Adipose tissue (tissue), 3 donors: ENCODE measurements around the gene MLC1. TPM values are rescaled to one million over a fixed set of nuclear protein-coding genes. Genes with fewer than 3 reads are reported as not detected.

Experiments used
- H3K27ac ChIP-seq: one replicate; pipeline ENCODE4 v1.5.1; 2013; ENCODE audit warnings: low read depth, low read length
- WGBS, 3 donors: extraction: QIAGEN DNeasy Blood & Tissue Kit; methylation state at CpG; one replicate each; pipeline ENCODE4 v1.1.7; 2013; 5-methylcytosine and 5-hydroxymethylcytosine counted together
- polyA plus RNA-seq, 3 donors: library from polyadenylated mRNA; stranded (reverse); fragments of 200-250 nt; gene quantifications; one replicate each; pipeline ENCODE4 v1.2.3, GENCODE V29; 2013
- donor health status: healthy with polysubstance abuse.
- donor health status: Bipolar disorder and iron deficiency.
- donor health status: healthy.

The MLC1 gene
- under 1 TPM in 2 of 3 donors, not detected in 1; 0.08 to 0.16 TPM for polyA plus RNA-seq

DNA sequence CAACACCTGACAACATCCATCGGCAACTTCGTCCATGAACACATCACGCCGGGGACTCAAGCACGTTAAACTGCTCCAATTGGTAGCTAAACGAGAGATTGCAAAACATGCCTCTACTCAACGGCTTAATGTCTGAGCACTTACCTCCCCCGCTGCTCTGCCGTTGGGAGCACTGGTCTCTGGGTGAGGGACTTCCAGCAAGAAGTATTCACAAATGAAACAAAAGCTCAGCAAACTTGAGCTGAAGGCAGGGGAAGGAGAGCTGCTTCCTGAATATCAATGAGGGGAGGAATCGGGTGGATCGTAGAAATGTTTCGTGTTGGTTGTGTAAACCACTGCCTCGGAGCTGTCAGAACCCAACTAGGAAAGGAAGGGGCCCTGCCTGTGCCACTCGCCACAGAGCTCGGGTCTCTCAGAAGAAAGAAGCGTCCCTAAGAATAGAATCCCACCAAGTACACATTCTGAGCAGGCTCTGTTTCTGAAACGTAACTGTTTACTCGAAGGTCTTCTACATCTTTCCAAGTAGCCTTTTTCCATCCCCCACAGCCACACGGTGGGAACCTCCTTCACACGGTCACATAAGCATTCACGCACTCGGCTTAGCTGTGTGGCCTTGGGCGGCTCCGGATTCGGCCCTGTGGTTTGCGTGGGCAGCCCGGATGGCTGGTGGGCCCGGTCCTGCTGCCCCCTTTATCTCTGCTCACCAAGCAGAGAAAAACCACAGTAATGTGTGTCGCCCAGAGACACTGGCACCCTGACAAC is at the start of gene MLC1:
Gene MLC1, minus strand, starts transcription at position 216 of the 762 bp plus-strand sequence. CDS start 524 bp downstream, outside the sequence.
- 23 to 44% (median 35%) methylated on average over 29 of the region's 29 CpGs for WGBS, 3 donors
- no peak within 1 kb of the TSS for H3K27ac ChIP-seq

DNA sequence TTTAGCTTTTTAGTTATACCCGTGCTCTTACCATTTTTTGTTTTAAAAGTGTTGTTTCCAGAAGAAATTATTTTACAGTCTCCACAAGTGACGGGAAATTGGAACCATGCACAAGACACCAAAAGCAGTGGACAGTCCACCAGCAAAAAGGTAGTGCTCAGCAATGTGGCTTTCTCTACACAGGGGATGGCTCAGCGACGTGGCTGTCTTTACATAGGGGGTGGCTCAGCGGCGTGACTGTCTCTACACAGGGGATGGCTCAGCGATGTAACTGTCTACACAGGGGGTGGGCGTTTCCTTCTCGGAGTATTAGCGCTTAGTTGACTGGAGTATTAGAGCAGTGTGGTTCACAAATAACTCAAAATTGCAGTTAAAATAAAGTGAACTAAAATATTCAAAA is 49.3 kb upstream of the MLC1 start:
- 73 to 86% (median 82%) methylated on average over 10 of the region's 10 CpGs for WGBS, 3 donors
- H3K27ac ChIP-seq: no peak overlapping the region

- no peak overlapping the region for H3K27ac ChIP-seq
- 77 to 92% (median 86%) methylated on average over 4 of the region's 4 CpGs for WGBS, 3 donors
Measured at GRCh38 chr22:50131894-50132293, 46.7 kb upstream of the MLC1 start.

DNA sequence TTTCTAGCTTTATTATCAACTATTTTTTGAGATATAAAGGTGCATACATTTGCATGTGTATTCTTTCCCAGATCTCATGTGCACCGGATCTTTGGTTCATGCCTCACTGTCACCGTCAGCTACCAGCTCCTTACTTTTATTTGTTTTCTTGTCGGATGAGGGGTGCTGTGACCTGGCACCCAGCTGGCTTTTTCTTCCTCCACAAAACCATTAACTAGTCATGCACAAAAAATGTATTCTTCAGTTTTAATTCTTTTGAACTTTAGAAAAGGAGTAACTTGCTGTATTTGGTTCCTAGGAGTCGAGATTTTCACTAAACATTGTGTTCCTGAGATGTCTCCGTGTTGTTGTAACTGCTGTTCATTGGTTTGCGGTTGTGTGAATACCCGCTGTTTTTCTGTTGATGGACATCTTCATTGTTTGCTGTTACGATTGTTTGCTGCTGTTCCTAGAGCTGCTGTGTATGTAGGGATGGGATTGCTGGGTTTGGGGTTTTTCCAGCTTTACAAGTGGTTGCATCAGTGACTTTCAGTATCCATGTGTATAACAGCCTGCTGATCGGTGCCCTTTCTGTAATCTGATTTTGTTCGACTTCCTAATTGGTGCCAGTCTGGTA is 44.0 kb upstream of the MLC1 start:
- no peak overlapping the region for H3K27ac ChIP-seq
- WGBS, 3 donors: 75 to 92% (median 82%) methylated on average over 10 of the region's 10 CpGs

DNA sequence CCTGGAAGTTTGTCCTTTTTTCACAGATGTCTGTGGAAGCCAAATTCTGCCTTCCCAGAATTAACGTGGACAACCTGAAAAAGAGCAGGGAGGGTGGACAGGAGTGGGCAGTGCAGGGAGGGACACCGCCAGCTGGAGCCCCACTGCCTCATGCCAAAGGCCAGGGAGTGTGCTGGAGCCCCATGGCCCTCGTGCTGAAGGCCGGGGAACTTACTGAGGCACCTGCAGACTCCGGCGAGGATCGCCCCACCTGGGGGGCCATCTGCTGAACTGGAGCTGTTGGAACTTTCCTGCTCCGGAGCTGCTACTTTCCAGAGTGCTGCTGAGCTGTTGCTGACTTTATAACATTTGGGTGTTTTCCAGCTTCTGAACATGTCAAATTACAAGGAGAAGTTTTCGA is 39.8 kb upstream of the MLC1 start:
- WGBS, 3 donors: 74 to 85% (median 84%) methylated on average over 9 of the region's 9 CpGs
- H3K27ac ChIP-seq: no peak overlapping the region

DNA sequence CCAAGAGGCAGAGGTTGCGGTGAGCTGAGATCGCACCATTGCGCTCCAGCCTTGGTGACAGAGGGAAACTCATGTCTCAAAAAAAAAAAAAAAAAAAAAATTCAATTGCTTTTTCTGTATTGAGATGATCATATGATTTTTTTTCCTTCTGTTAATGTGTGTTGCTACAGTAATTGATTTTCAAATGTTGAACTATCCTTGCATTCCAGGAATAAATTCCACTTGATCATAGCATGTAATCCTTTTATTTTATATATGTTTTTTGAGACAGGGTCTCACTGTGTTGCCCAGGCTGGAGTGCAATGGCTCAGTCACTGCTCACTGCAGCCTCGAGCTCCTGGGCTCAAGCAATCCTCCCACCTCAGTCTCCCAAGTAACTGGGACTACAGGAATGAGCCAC is 37.9 kb upstream of the MLC1 start:
- WGBS, 3 donors: 78 to 95% (median 93%) methylated on average over 4 of the region's 4 CpGs
- H3K27ac ChIP-seq: no peak overlapping the region

DNA sequence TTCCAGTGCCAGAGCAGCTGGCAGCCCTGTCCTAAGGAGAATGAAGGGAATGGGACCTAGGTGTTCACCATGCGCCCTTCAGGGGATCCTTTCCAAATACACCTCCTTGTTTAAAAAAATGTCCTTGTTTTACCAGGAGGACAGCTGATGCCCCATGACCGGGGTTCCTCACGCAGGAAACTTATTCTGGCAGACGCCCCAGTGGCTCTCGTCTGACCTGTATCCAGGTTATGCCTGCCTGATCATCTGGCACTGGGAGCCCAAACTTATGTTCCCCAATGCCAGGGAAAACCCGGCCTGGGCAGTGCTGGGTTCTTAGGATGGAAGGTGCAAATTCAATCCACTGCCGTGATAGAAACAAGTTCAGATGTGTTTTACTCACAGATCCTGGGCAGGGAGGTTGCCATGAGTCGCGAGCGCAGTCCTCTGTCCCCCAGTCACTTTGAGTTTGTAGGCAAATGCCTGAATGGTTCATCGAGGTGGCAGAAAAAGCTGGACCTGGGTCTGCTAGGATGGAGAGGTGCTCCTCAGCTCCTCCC is 36.0 kb upstream of the MLC1 start:
- no peak overlapping the region for H3K27ac ChIP-seq
- WGBS, 3 donors: 81 to 84% (median 81%) methylated on average over 11 of the region's 11 CpGs

DNA sequence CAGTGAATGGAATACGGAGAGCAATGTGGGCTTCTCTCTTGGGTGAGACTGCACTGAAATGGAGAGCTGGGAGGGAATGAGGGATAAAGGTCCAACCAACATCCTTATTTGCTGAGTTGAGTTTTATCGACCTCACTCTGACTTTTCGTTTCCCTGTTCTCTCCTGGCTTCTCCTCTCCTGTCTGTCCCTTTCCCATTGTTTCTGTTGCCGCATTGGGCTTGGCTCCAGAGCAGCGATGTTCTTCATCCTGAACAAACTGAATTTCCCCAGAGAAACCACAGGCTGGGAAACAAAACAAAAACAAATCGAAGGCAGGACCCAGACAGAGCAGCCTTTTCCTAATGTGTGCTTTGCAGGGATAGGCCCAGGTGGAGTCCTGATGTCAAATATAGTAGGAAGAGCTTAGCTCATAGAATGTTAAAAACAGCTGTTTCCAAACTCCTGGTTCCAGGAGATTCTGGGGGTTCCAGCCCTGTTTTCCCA is 34.6 kb upstream of the MLC1 start:
- H3K27ac ChIP-seq: no peak overlapping the region
- 51 to 55% (median 51%) methylated on average over 6 of the region's 6 CpGs for WGBS, 3 donors

DNA sequence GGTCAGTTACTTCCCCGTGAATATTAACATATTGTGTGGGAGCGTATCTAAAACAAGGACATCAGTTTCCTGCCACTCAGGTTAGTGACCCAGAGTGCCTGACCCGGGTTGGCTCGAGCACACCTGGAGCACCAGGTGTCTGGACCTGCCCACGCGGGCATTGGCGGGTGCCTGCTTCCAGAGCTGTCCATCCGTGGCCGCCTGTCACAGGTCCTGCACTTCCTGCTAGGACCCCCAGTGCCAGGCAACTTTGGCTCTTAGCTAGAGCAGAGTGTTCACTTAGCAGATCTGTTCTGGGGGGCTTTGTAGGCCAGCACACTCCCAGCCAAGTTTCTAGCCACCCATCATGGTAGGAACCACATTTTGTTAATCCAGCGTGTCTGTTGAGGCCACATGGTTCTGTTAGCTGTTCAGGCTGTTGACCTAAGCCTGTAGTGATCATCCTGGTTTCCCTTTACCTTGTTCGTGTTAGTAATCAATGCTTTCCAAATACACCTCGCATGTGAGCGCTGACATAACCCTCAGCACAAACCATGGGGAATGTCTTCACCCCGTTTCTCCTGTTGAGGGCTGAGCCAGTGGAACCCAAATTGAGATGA is 34.0 kb upstream of the MLC1 start:
- H3K27ac ChIP-seq: no peak overlapping the region
- WGBS, 3 donors: 67 to 81% (median 80%) methylated on average over 14 of the region's 14 CpGs

DNA sequence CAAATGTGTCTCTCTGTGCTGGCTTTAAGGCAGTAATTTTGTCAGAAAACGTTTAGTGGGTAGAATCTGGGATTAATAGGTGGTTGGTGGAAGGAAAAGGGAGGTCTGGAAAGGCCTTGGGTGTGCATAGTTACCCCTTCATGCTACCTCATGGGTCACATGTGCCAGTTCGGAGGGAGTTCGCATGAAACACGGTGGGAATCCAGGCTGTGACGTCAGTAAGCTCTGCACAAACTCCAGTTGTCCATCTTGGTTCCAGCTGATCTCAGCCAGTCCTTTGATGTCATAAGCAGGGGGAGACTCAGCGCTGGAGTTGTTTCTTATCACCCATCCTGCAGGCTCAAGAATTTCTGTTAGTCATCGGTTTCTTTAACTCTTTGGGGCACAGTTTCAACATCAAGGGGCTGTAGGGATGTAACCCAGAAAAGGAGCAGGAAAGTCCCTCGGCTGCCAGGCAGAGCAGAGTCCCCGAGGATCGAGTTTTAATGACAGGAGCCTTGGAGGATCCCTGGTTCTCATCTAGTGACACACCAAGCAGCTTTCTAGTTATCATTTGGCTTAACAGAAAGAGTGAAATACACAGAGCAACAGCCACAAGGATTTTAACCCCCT is 33.4 kb upstream of the MLC1 start:
- WGBS, 3 donors: 19 to 32% (median 21%) methylated on average over 10 of the region's 10 CpGs
- H3K27ac ChIP-seq: no peak overlapping the region

DNA sequence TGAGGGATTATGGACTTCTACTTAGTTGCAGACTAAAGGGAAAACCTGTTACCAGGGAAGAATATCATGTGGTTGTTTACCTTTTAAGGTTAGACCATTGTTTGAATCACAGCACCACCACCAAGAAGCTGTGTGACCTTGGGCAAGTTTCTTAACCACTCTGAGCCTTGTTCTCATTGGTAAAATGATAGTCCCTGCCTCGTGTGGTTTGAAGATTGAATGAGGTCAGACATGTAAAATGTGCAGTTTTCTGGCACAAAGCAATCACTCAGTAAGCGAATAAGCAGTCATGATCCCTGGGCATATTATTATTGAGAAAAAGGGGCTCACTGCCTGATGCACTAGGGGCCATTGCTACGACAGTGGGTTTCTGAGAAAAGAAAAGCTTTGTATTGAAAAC is 32.9 kb upstream of the MLC1 start:
- WGBS, 3 donors: 66 to 75% (median 69%) methylated on average over 3 of the region's 3 CpGs
- no peak overlapping the region for H3K27ac ChIP-seq

- WGBS, 3 donors: 84 to 94% (median 94%) methylated on average over 19 of the region's 19 CpGs
- no peak overlapping the region for H3K27ac ChIP-seq
Measured at GRCh38 chr22:50117168-50117762, 32.0 kb upstream of the MLC1 start.

GRCh38 chr22:50115693-50116092 is 30.5 kb upstream of the MLC1 start:
- WGBS, 3 donors: 54 to 70% (median 69%) methylated on average over 10 of the region's 10 CpGs
- H3K27ac ChIP-seq: no peak overlapping the region

DNA sequence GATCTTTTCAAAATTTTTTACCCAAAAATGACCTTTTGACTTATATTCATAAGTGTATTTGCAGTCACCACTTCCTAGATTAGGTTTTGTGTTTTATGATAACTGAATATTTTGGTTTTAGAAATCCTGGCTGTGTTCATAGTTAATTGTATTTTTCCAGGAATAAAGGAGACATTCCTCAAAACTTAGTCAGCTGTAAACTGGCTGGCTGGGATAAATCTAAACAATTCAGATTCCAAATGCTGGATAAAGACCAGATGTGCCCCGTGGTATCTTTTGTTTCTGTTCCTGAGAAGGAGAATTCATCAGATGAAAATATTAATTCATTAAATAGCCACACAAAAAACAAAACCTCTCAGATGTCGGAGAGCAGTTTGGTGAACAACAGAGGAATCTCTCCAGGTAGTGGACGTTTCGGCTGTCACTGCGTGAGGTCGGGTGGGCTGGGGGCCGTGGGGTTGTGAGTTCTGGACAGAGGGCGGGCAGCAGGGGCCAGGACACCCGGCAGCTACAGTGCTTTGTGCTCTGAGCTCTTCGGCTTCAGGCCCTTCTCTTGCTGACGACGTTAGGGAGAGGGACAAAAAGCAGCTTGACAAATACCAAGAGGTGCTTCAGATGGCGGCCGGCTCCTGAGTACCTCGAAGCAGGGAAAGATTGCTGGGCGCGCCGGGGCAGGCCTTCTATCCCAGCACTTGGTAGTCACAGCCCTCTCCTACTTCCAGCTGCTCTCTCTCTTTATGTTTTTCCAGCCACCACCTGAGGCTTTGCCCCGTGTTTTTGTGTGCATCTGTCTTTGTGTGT is 29.2 kb upstream of the MLC1 start:
- H3K27ac ChIP-seq: no peak overlapping the region
- WGBS, 3 donors: 59 to 62% (median 60%) methylated on average over 19 of the region's 19 CpGs

- H3K27ac ChIP-seq: no peak overlapping the region
- WGBS, 3 donors: 37 to 60% (median 41%) methylated on average over 28 of the region's 28 CpGs
Measured at GRCh38 chr22:50112151-50113118, 27.2 kb upstream of the MLC1 start.

GRCh38 chr22:50111056-50111455 is 25.8 kb upstream of the MLC1 start:
- WGBS, 3 donors: 60 to 90% (median 64%) methylated on average over 1 of the region's 1 CpG
- no peak overlapping the region for H3K27ac ChIP-seq

DNA sequence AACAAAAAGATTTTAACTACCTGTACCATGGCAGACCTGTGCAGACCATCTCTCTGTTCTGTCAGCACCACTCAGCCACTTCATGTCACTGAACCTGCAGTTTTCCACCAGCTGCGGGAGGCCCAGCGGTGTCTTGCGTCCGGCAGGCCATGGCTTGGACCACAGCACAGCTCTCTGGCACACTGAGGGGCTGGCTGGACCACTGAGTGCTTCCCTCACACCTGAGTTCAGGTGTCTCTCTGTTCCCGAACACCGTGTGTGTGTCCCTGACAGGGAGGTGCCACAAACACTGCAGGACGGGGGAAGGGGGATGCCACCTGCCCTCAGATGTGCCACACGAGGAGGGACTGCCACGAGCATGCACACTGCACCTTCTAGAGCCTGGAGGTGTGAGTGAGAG is 22.3 kb upstream of the MLC1 start:
- no peak overlapping the region for H3K27ac ChIP-seq
- WGBS, 3 donors: 71 to 91% (median 86%) methylated on average over 9 of the region's 9 CpGs
